Tibial nerve (tissue), 4 donors: ENCODE results near the gene EXOC6B. TPM values are rescaled to one million over a fixed set of nuclear protein-coding genes. Genes with fewer than 3 reads are reported as not detected.

Source experiments
- DNase-seq, 2 donors: peaks; one replicate each; pipeline ENCODE4 v3.0.0-alpha.2; 2019; ENCODE audit warnings: low spot score in 2 of 2
- H3K27ac ChIP-seq, 4 donors: fragments of 200-600 bp; sonication (generic) in 3 of 4; one replicate each; pipeline ENCODE4 v1.5.1; 2017 to 2019; ENCODE audit warnings: mild to moderate bottlenecking in 1 of 4
- H3K27me3 ChIP-seq, 2 donors: fragments of 200-600 bp; sonication (generic) in 1 of 2; one replicate each; pipeline versions ENCODE4 v1.5.1 to v1.6.0; 2017 to 2019
- H3K36me3 ChIP-seq, 3 donors: fragments of 200-600 bp; sonication (generic); one replicate each; pipeline ENCODE4 v1.5.1; 2018 to 2019
- H3K4me1 ChIP-seq, 4 donors: fragments of 200-600 bp; sonication (generic) in 3 of 4; one replicate each; pipeline ENCODE4 v1.5.1; 2017 to 2019
- H3K4me3 ChIP-seq, 4 donors: fragments of 200-600 bp; sonication (generic) in 3 of 4; one replicate each; pipeline ENCODE4 v1.5.1; 2017 to 2019; ENCODE audit warnings: mild to moderate bottlenecking in 1 of 4, moderate library complexity in 1 of 4
- H3K9me3 ChIP-seq, 4 donors: fragments of 200-600 bp; sonication (generic) in 3 of 4; one replicate each; pipeline ENCODE4 v1.5.1; 2017 to 2019
- EP300 ChIP-seq, 2 donors: sonication (generic); formaldehyde crosslinking; IDR thresholded peaks; one replicate each; pipeline ENCODE4 v1.6.1; 2017; ENCODE audit warnings: antibody characterized with exemption in 2 of 2, mild to moderate bottlenecking in 1 of 2
- POLR2A ChIP-seq, 2 donors: fragments of 450-650 bp; IDR thresholded peaks; one replicate each; pipeline ENCODE4 v1.6.1; 2017; ENCODE audit warnings: antibody characterized with exemption in 2 of 2, mild to moderate bottlenecking in 2 of 2, moderate library complexity in 2 of 2
- WGBS, 2 donors: methylation state at CpG; one replicate each; pipeline ENCODE4 v1.1.5; 2018; 5-methylcytosine and 5-hydroxymethylcytosine counted together
- total RNA-seq, 4 donors: library from RNA; depleted of rRNA; stranded (reverse); fragments of >200 nt; gene quantifications; one replicate each; pipeline ENCODE4 v1.1.0, GENCODE V29; 2016
- TF ChIP-seq, protein P1 (sequence below), 5 experiments: fragments of 200-600 bp in 3 of 5; fragments of 450-650 bp in 2 of 5; sonication (generic) in 3 of 5; IDR thresholded peaks; one replicate each; pipeline ENCODE4 v1.5.1; 2016 to 2019; ENCODE audit warnings: antibody characterized with exemption in 5 of 5, mild to moderate bottlenecking in 3 of 5, moderate library complexity in 2 of 5

The EXOC6B gene
- total RNA-seq, 4 donors from 2014 or later: 22.1 to 41.1 (median 30.3) TPM

- Histone ChIP-seq H3K27me3 (no peaks in the 10 kb centered on the region), H3K36me3 (peaks cover 0 to 3% (median 0%) of the 10 kb centered on the region in 3 donors), H3K4me3 (no peak overlapping the region), H3K4me1 (peaks cover 0 to 15% (median 3%) of the 10 kb centered on the region in 4 donors), H3K27ac (no peak overlapping the region), H3K9me3 (no peaks in the 10 kb centered on the region)
- no peak for DNase-seq
- WGBS, 2 donors: 86 to 88% methylated on average over 1 of the region's 1 CpG
- TF ChIP-seq POLR2A (IDR thresholded peaks at IDR 0.05) (no peak), EP300 (IDR thresholded peaks at IDR 0.05) (no peak)
- TF ChIP-seq, protein P1, sequence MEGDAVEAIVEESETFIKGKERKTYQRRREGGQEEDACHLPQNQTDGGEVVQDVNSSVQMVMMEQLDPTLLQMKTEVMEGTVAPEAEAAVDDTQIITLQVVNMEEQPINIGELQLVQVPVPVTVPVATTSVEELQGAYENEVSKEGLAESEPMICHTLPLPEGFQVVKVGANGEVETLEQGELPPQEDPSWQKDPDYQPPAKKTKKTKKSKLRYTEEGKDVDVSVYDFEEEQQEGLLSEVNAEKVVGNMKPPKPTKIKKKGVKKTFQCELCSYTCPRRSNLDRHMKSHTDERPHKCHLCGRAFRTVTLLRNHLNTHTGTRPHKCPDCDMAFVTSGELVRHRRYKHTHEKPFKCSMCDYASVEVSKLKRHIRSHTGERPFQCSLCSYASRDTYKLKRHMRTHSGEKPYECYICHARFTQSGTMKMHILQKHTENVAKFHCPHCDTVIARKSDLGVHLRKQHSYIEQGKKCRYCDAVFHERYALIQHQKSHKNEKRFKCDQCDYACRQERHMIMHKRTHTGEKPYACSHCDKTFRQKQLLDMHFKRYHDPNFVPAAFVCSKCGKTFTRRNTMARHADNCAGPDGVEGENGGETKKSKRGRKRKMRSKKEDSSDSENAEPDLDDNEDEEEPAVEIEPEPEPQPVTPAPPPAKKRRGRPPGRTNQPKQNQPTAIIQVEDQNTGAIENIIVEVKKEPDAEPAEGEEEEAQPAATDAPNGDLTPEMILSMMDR (IDR thresholded peaks at IDR 0.05): no peak
These were observed 130.2 kb downstream of the EXOC6B start for GRCh38 chr2:72695676-72696075.

DNA sequence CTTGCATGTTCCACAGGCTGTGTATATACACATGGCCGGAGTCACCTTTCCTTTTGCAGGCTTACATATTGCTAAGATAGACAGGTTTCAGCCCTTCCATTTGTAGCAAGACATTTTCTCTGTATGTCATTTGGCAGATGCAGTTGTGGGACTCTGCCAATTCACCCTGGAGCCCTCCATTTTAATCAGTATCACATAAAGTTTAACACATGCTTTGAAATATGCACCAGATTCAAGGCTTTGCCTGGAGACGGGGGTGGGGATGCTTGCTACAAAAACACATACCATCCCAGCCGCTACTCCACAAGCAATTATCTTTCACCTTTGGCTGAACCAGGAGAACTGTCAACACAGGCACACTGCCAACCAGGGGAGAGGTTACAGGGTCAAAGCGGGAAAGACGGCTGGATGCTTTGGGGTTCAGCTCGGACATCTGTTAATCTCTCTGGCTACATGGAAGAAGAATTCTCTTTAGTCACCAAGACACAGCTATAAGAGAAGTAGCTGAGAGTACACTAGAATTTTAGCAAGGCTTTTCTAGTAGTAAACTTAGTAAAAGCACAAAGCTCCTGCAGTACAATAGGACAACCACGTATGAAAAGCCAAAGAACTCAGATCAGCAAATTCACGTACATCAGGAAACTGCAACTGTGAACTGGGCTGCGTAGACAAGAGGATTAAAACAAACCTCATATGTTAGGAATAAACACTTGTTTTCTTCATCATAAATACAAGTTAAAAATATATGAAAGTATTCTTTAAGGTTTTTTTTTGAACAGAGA, 130.9 kb downstream of the EXOC6B start:
- Histone ChIP-seq H3K9me3 (no peaks in the 10 kb centered on the region), H3K36me3 (no peaks in the 10 kb centered on the region), H3K4me1 (peaks cover 0 to 15% (median 3%) of the 10 kb centered on the region in 4 donors), H3K4me3 (no peak overlapping the region), H3K27me3 (no peaks in the 10 kb centered on the region), H3K27ac (no peak overlapping the region)
- DNase-seq: no peak
- 35 to 41% methylated on average over 9 of the region's 9 CpGs for WGBS, 2 donors
- TF ChIP-seq, protein P1 (IDR thresholded peaks at IDR 0.05): no peak

GRCh38 chr2:72689579-72690195, 136.1 kb downstream of the EXOC6B start:
- H3K4me3 ChIP-seq: no peak overlapping the region
- peaks cover 0 to 7% (median under 1%) of the 10 kb centered on the region in 4 donors for H3K4me1 ChIP-seq
- no peaks in the 10 kb centered on the region for H3K9me3 ChIP-seq
- no peak overlapping the region for H3K27ac ChIP-seq
- TF ChIP-seq, protein P1 (IDR thresholded peaks at IDR 0.05): no peak
- TF ChIP-seq POLR2A (IDR thresholded peaks at IDR 0.05) (no peak), EP300 (IDR thresholded peaks at IDR 0.05) (no peak)
- no peaks in the 10 kb centered on the region for H3K36me3 ChIP-seq
- no peak for DNase-seq
- 80 to 81% methylated on average over 5 of the region's 5 CpGs for WGBS, 2 donors
- H3K27me3 ChIP-seq: no peaks in the 10 kb centered on the region

GRCh38 chr2:72685638-72686213, 140.1 kb downstream of the EXOC6B start:
- Histone ChIP-seq H3K9me3 (no peaks in the 10 kb centered on the region), H3K27ac (no peak overlapping the region), H3K4me1 (no peaks in the 10 kb centered on the region), H3K36me3 (no peaks in the 10 kb centered on the region), H3K4me3 (no peak overlapping the region), H3K27me3 (no peaks in the 10 kb centered on the region)
- no peak for DNase-seq
- WGBS, 2 donors: 63 to 66% methylated on average over 3 of the region's 3 CpGs
- no peak for TF ChIP-seq EP300 (IDR thresholded peaks at IDR 0.05)
- TF ChIP-seq, protein P1 (IDR thresholded peaks at IDR 0.05): no peak
- TF ChIP-seq POLR2A (IDR thresholded peaks at IDR 0.05): no peak

- no peaks in the 10 kb centered on the region for H3K36me3 ChIP-seq
- no peak overlapping the region for H3K4me3 ChIP-seq
- no peak for TF ChIP-seq POLR2A (IDR thresholded peaks at IDR 0.05)
- TF ChIP-seq EP300 (IDR thresholded peaks at IDR 0.05): no peak
- TF ChIP-seq, protein P1 (IDR thresholded peaks at IDR 0.05): no peak
- H3K4me1 ChIP-seq: peaks cover 0 to 3% (median 0%) of the 10 kb centered on the region in 4 donors
- H3K27me3 ChIP-seq: no peaks in the 10 kb centered on the region
- no peaks in the 10 kb centered on the region for H3K9me3 ChIP-seq
- no peak overlapping the region for H3K27ac ChIP-seq
- DNase-seq: no peak
These were observed 143.8 kb downstream of the EXOC6B start for GRCh38 chr2:72682061-72682460.
